Suppressor macrophage treated with lipopolysaccharide for 4 hours (primary cell): ENCODE data around the gene OBI1.
"Not testable (repeated sequence)": the region's sequence is repeated elsewhere in the genome, so short reads cannot be mapped to it uniquely, and the experiment has no call there.

Source experiments
- DNase-seq: peaks from one replicate; pipeline ENCODE4 v3.0.0-alpha.2; 2020

Gene OBI1

GRCh38 chr13:78649997-78650716, 8.8 kb downstream of the OBI1 start:
- DNase-seq: no peak

- DNase-seq: not testable (repeated sequence)
Observed at GRCh38 chr13:78647109-78647678, 11.8 kb downstream of the OBI1 start.

- DNase-seq: no peak
Observed at GRCh38 chr13:78638216-78638615, 20.7 kb downstream of the OBI1 start.

- DNase-seq: no peak
Observed at GRCh38 chr13:78636495-78636894, 22.5 kb downstream of the OBI1 start.

GRCh38 chr13:78632996-78633395, 26.0 kb downstream of the OBI1 start:
- no peak for DNase-seq

- DNase-seq: no peak
Observed at GRCh38 chr13:78631077-78631476, 27.9 kb downstream of the OBI1 start.

GRCh38 chr13:78630511-78630910, 28.4 kb downstream of the OBI1 start:
- no peak for DNase-seq

GRCh38 chr13:78625384-78625783, 33.6 kb downstream of the OBI1 start:
- no peak for DNase-seq

- no peak for DNase-seq
Observed at GRCh38 chr13:78623132-78623531, 35.8 kb downstream of the OBI1 start.

- no peak for DNase-seq
Observed at GRCh38 chr13:78620936-78621470, 38.0 kb downstream of the OBI1 start.

- DNase-seq: no peak
Observed at GRCh38 chr13:78618411-78618810, 40.5 kb downstream of the OBI1 start.

GRCh38 chr13:78611040-78611439, 47.9 kb downstream of the OBI1 start:
- DNase-seq: no peak

- DNase-seq: no peak
Observed at GRCh38 chr13:78610381-78610883, 48.5 kb downstream of the OBI1 start.

- DNase-seq: no peak
Observed at GRCh38 chr13:78609464-78610205, 49.3 kb downstream of the OBI1 start.

GRCh38 chr13:78608688-78609463, 50.1 kb downstream of the OBI1 start:
- DNase-seq: no peak

- no peak for DNase-seq
Observed at GRCh38 chr13:78608252-78608687, 50.7 kb downstream of the OBI1 start.

- DNase-seq: no peak
Observed at GRCh38 chr13:78607409-78608251, 51.3 kb downstream of the OBI1 start.

- DNase-seq: no peak
Observed at GRCh38 chr13:78606471-78607408, 52.2 kb downstream of the OBI1 start.

- no peak for DNase-seq
Observed at GRCh38 chr13:78604782-78605611, 54.0 kb downstream of the OBI1 start.
